Measurements from ENCODE around the gene SEMA3F. TPM values are rescaled to one million over a fixed set of nuclear protein-coding genes. Genes with fewer than 3 reads are reported as not detected.

Gene SEMA3F
- total and polyA plus RNA-seq, 2 experiments from 2014 or later: 2.3 to 67.6 TPM

- TF ChIP-seq ZNF114 (CRISPR knock-in tag; IDR thresholded peaks at IDR 0.05) (no peak), ZNF331 (CRISPR knock-in tag; IDR thresholded peaks at IDR 0.05; ENCODE audit: low read depth) (no peak)
Observed at GRCh38 chr3:50174517-50174895, 19.4 kb downstream of the SEMA3F start (continued).

GRCh38 chr3:50174947-50175524, 19.9 kb downstream of the SEMA3F start:
- Mint-ChIP-seq H3K27ac (no peak overlapping the region), H3K4me3 (no peak overlapping the region), H3K27me3 (ENCODE audit: insufficient read depth, low read depth, poor library complexity) (peaks cover 3% of the 10 kb centered on the region), H3K4me1 (peaks cover 12% of the 10 kb centered on the region; the same call in 2 of the 3 replicates), H3K36me3 (ENCODE audit: low read depth) (peaks cover 10% of the 10 kb centered on the region), H3K9me3 (no peaks in the 10 kb centered on the region; the same call in 2 of the 3 replicates)
- no peaks in the 10 kb centered on the region; the same call in 1 of the 2 replicates for H3K36me3 ChIP-seq (ENCODE audit: insufficient read depth)
- no peaks in the 10 kb centered on the region; the same call in 1 of the 2 replicates for H3K4me1 ChIP-seq (ENCODE audit: insufficient read depth)
- DNase-seq (ENCODE audit: low spot score): no peak
- TF ChIP-seq EZH2phosphoT487 (IDR thresholded peaks at IDR 0.05; ENCODE audit: unreplicated experiment): no peak
- TF ChIP-seq, protein P1, sequence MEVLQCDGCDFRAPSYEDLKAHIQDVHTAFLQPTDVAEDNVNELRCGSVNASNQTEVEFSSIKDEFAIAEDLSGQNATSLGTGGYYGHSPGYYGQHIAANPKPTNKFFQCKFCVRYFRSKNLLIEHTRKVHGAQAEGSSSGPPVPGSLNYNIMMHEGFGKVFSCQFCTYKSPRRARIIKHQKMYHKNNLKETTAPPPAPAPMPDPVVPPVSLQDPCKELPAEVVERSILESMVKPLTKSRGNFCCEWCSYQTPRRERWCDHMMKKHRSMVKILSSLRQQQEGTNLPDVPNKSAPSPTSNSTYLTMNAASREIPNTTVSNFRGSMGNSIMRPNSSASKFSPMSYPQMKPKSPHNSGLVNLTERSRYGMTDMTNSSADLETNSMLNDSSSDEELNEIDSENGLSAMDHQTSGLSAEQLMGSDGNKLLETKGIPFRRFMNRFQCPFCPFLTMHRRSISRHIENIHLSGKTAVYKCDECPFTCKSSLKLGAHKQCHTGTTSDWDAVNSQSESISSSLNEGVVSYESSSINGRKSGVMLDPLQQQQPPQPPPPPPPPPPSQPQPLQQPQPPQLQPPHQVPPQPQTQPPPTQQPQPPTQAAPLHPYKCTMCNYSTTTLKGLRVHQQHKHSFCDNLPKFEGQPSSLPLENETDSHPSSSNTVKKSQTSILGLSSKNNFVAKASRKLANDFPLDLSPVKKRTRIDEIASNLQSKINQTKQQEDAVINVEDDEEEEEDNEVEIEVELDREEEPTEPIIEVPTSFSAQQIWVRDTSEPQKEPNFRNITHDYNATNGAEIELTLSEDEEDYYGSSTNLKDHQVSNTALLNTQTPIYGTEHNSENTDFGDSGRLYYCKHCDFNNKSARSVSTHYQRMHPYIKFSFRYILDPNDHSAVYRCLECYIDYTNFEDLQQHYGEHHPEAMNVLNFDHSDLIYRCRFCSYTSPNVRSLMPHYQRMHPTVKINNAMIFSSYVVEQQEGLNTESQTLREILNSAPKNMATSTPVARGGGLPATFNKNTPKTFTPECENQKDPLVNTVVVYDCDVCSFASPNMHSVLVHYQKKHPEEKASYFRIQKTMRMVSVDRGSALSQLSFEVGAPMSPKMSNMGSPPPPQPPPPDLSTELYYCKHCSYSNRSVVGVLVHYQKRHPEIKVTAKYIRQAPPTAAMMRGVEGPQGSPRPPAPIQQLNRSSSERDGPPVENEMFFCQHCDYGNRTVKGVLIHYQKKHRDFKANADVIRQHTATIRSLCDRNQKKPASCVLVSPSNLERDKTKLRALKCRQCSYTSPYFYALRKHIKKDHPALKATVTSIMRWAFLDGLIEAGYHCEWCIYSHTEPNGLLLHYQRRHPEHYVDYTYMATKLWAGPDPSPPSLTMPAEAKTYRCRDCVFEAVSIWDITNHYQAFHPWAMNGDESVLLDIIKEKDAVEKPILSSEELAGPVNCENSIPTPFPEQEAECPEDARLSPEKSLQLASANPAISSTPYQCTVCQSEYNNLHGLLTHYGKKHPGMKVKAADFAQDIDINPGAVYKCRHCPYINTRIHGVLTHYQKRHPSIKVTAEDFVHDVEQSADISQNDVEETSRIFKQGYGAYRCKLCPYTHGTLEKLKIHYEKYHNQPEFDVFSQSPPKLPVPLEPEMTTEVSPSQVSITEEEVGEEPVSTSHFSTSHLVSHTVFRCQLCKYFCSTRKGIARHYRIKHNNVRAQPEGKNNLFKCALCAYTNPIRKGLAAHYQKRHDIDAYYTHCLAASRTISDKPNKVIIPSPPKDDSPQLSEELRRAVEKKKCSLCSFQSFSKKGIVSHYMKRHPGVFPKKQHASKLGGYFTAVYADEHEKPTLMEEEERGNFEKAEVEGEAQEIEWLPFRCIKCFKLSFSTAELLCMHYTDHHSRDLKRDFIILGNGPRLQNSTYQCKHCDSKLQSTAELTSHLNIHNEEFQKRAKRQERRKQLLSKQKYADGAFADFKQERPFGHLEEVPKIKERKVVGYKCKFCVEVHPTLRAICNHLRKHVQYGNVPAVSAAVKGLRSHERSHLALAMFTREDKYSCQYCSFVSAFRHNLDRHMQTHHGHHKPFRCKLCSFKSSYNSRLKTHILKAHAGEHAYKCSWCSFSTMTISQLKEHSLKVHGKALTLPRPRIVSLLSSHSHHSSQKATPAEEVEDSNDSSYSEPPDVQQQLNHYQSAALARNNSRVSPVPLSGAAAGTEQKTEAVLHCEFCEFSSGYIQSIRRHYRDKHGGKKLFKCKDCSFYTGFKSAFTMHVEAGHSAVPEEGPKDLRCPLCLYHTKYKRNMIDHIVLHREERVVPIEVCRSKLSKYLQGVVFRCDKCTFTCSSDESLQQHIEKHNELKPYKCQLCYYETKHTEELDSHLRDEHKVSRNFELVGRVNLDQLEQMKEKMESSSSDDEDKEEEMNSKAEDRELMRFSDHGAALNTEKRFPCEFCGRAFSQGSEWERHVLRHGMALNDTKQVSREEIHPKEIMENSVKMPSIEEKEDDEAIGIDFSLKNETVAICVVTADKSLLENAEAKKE (CRISPR knock-in tag; IDR thresholded peaks at IDR 0.05): no peak
- peak in 1 of 2 experiments; percentile 29; a peak in 1 of 4 replicates for TF ChIP-seq CTCF (conservative IDR thresholded peaks at IDR 0.05; ENCODE audit: low read depth in 2 of 2)
- no peak overlapping the region for H2AFZ ChIP-seq
- no peak for ATAC-seq
- H3K79me2 ChIP-seq (replicated peaks; ENCODE audit: insufficient read depth): 0 out of 2 replicates have a peak, but pooled peaks cover 4% of the 10 kb centered on the region
- peaks cover 5% of the 10 kb centered on the region; the same call in 1 of the 2 replicates for H3F3A ChIP-seq (replicated peaks; ENCODE audit: low read depth)
- H3K4me2 ChIP-seq: no peak overlapping the region
- peaks cover 16% of the 10 kb centered on the region; the same call in 1 of the 2 replicates for H4K20me1 ChIP-seq (replicated peaks; ENCODE audit: insufficient read depth)
- no peaks in the 10 kb centered on the region for H3K9me2 ChIP-seq (ENCODE audit: insufficient read depth)
- H3K4me3 ChIP-seq: no peak overlapping the region
- H3K27ac ChIP-seq (ENCODE audit: low read depth): no peak overlapping the region
- no peaks in the 10 kb centered on the region for H3K27me3 ChIP-seq (ENCODE audit: insufficient read depth)

Data from GM23338 (cell line).